Measurements from ENCODE around the gene TPK1.

The TPK1 gene

DNA sequence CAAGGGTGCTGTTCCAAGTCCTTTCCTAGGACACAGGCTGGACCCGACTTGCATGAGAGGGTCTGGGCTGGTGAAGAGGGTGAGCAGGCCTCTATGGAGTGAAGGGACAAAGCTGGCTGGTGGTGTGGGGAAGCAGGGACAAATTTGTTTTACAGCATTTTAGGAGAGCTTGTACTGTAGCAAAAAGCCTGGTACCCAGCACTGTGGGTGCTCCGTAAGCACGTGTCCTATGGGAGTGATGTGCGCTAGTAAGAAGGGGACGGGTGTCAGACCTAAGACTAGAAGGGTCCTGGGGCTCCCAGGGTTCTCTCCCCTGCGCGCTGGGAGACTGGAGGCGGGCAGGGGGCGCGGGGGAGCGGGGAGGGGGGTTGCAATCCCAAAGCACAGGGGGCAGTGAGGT, 432.8 kb downstream of the TPK1 start:
- H3K4me3 ChIP-seq (ENCODE audit: low read depth, low read length) = no peak overlapping the region
- no peak for TF ChIP-seq CTCF (IDR thresholded peaks at IDR 0.05; ENCODE audit: borderline replicate concordance, insufficient read depth, low read depth, low read length)

All from GM12875 (cell line).